Prostate gland (tissue), 2 donors: ENCODE measurements around the gene EXTL2. TPM values are rescaled to one million over a fixed set of nuclear protein-coding genes. Genes with fewer than 3 reads are reported as not detected.

Experiments used
- DNase-seq: peaks from one replicate; pipeline ENCODE4 v3.0.0-alpha.2; 2019; ENCODE audit warnings: low spot score
- H3K27ac ChIP-seq, 2 donors: fragments of 200-600 bp; sonication (generic); 2 replicates each; pipeline ENCODE4 v1.5.1; 2017 to 2019
- H3K27me3 ChIP-seq: fragments of 200-600 bp; sonication (generic); replicated peaks from 2 replicates; pipeline ENCODE4 v1.5.1; 2019; ENCODE audit not compliant: insufficient read depth
- H3K36me3 ChIP-seq, 2 donors: fragments of 200-600 bp; sonication (generic); 1 replicate in 1 of 2; 2 replicates in 1 of 2; pipeline versions ENCODE4 v1.5.1 to v1.8.1; 2017 to 2019
- H3K4me1 ChIP-seq: fragments of 200-600 bp; sonication (generic); replicated peaks from 2 replicates; pipeline ENCODE4 v1.5.1; 2019
- H3K4me3 ChIP-seq, 2 donors: fragments of 200-600 bp; sonication (generic); 2 replicates each; pipeline ENCODE4 v1.5.1; 2017 to 2019
- H3K9me3 ChIP-seq: fragments of 200-600 bp; sonication (generic); 2 replicates; pipeline ENCODE4 v1.5.1; 2017
- CTCF ChIP-seq, 4 experiments: fragments of 200-600 bp in 2 of 4; fragments of 450-650 bp in 2 of 4; sonication (generic) in 2 of 4; IDR thresholded peaks; 1 replicate in 3 of 4; 2 replicates in 1 of 4; pipeline ENCODE4 v1.5.1; 2016 to 2019; ENCODE audit warnings: antibody characterized with exemption in 4 of 4, mild to moderate bottlenecking in 2 of 4, moderate library complexity in 2 of 4
- POLR2A ChIP-seq: fragments of 450-650 bp; IDR thresholded peaks from one replicate; pipeline ENCODE4 v1.6.1; 2016; ENCODE audit warnings: antibody characterized with exemption, mild to moderate bottlenecking
- POLR2AphosphoS5 ChIP-seq: sonication (generic); formaldehyde crosslinking; IDR thresholded peaks from one replicate; pipeline ENCODE4 v1.6.1; 2017; ENCODE audit warnings: antibody characterized with exemption
- WGBS: methylation state at CpG from one replicate; pipeline ENCODE4 v1.1.5; 2018; 5-methylcytosine and 5-hydroxymethylcytosine counted together
- intact Hi-C: fragments of 100-400 bp; cut with DNase I; formaldehyde crosslinking; loops from one replicate; pipeline ENCODE4 v1.14.2; 2022
- total RNA-seq, 2 donors: library from RNA; depleted of rRNA; stranded (reverse); fragments of >200 nt; gene quantifications; one replicate each; pipeline ENCODE4 v1.1.0, GENCODE V29; 2016

The EXTL2 gene
- total RNA-seq, 2 donors from 2014 or later = 11.8 to 17.5 TPM

- H3K27ac ChIP-seq = no peak overlapping the region
- H3K4me3 ChIP-seq = no peak overlapping the region
- no peaks in the 10 kb centered on the region for H3K27me3 ChIP-seq
- TF ChIP-seq CTCF (IDR thresholded peaks at IDR 0.05) (no peak), POLR2AphosphoS5 (no peak), POLR2A (no peak)
- 76% methylated on average over 2 of the region's 2 CpGs for WGBS
- no peaks in the 10 kb centered on the region for H3K9me3 ChIP-seq
- H3K4me1 ChIP-seq = no peaks in the 10 kb centered on the region
- H3K36me3 ChIP-seq = no peaks in the 10 kb centered on the region
- intact Hi-C loops = no loop called here
- no peak for DNase-seq
These were observed 11.9 kb downstream of the EXTL2 start for GRCh38 chr1:100882698-100883097.

GRCh38 chr1:100881687-100882086 lies 13.0 kb downstream of the EXTL2 start:
- no peaks in the 10 kb centered on the region for H3K36me3 ChIP-seq
- no peaks in the 10 kb centered on the region for H3K27me3 ChIP-seq
- no peaks in the 10 kb centered on the region for H3K4me1 ChIP-seq
- H3K9me3 ChIP-seq = no peaks in the 10 kb centered on the region
- intact Hi-C loops = no loop called here
- 98% methylated on average over 3 of the region's 3 CpGs for WGBS
- no peak for DNase-seq
- no peak overlapping the region for H3K4me3 ChIP-seq
- H3K27ac ChIP-seq = no peak overlapping the region
- TF ChIP-seq POLR2A = no peak
- no peak for TF ChIP-seq CTCF (IDR thresholded peaks at IDR 0.05)

GRCh38 chr1:100879422-100879821 lies 15.2 kb downstream of the EXTL2 start:
- Histone ChIP-seq H3K27ac (no peak overlapping the region), H3K27me3 (no peaks in the 10 kb centered on the region), H3K36me3 (no peaks in the 10 kb centered on the region), H3K9me3 (no peaks in the 10 kb centered on the region), H3K4me3 (no peak overlapping the region), H3K4me1 (no peaks in the 10 kb centered on the region)
- TF ChIP-seq POLR2AphosphoS5 (no peak), CTCF (IDR thresholded peaks at IDR 0.05) (no peak)
- DNase-seq = no peak
- intact Hi-C loops = no loop called here

GRCh38 chr1:100876291-100876690 lies 18.4 kb downstream of the EXTL2 start:
- TF ChIP-seq POLR2A (no peak), CTCF (IDR thresholded peaks at IDR 0.05) (no peak), POLR2AphosphoS5 (no peak)
- Histone ChIP-seq H3K27ac (no peak overlapping the region), H3K9me3 (no peaks in the 10 kb centered on the region), H3K4me3 (no peak overlapping the region), H3K4me1 (no peaks in the 10 kb centered on the region), H3K27me3 (no peaks in the 10 kb centered on the region), H3K36me3 (no peaks in the 10 kb centered on the region)
- intact Hi-C loops = no loop called here
- no peak for DNase-seq

- Histone ChIP-seq H3K27ac (no peak overlapping the region), H3K9me3 (no peaks in the 10 kb centered on the region), H3K36me3 (no peaks in the 10 kb centered on the region), H3K27me3 (no peaks in the 10 kb centered on the region), H3K4me3 (no peak overlapping the region), H3K4me1 (no peaks in the 10 kb centered on the region)
- no peak for DNase-seq
- WGBS = 72% methylated on average over 3 of the region's 3 CpGs
- intact Hi-C loops = no loop called here
- TF ChIP-seq POLR2AphosphoS5 (no peak), POLR2A (no peak), CTCF (IDR thresholded peaks at IDR 0.05) (no peak)
These were observed 19.4 kb downstream of the EXTL2 start for GRCh38 chr1:100875228-100875627.
